MCF 10A (cell line): ENCODE results near the gene CIP2A. TPM values are rescaled to one million over a fixed set of nuclear protein-coding genes. Genes with fewer than 3 reads are reported as not detected.

Experiments
- BruUV-seq: library from RNA; stranded (reverse); fragments of 400-500 nt; replicated peaks from 2 replicates; lab custom pipeline; 2021; lab: Mats Ljungman, UMichigan
- CTCF ChIA-PET: fragments of 300-600 bp; sonication (Branson Sonifier 250); formaldehyde crosslinking; extraction: SDS; loops from one replicate; lab custom pipeline; 2021; ENCODE audit warnings: antibody characterized with exemption, inconsistent platforms; lab: Yijun Ruan, JAX
- POLR2A ChIA-PET: fragments of 300-600, 350-650 bp; sonication (Branson Sonifier 250); formaldehyde crosslinking; extraction: SDS; loops from one replicate; lab custom pipeline; 2020; ENCODE audit warnings: antibody characterized with exemption, inconsistent platforms; lab: Yijun Ruan, JAX
- DNase-seq: peaks from one replicate; pipeline ENCODE4 v3.0.0-alpha.2; 2018; ENCODE audit not compliant: unreplicated experiment
- H3K27ac Mint-ChIP-seq: one replicate; pipeline ENCODE4 v1.8.0; 2022; ENCODE audit warnings: mild to moderate bottlenecking, low read depth, mixed read lengths; ENCODE audit not compliant: unreplicated experiment
- H3K27me3 Mint-ChIP-seq: one replicate; pipeline ENCODE4 v1.8.0; 2022; ENCODE audit warnings: mixed read lengths; ENCODE audit not compliant: insufficient read depth, unreplicated experiment
- H3K36me3 Mint-ChIP-seq: one replicate; pipeline ENCODE4 v1.8.0; 2022; ENCODE audit warnings: mild to moderate bottlenecking, moderate library complexity, mixed read lengths; ENCODE audit not compliant: insufficient read depth, unreplicated experiment
- H3K4me1 Mint-ChIP-seq: one replicate; pipeline ENCODE4 v1.8.0; 2022; ENCODE audit warnings: mixed read lengths; ENCODE audit not compliant: insufficient read depth, unreplicated experiment
- H3K4me3 Mint-ChIP-seq: one replicate; pipeline ENCODE4 v1.8.0; 2022; ENCODE audit warnings: mild to moderate bottlenecking, moderate library complexity, mixed read lengths; ENCODE audit not compliant: unreplicated experiment
- H3K9me3 Mint-ChIP-seq: one replicate; pipeline ENCODE4 v1.8.0; 2022; ENCODE audit warnings: mixed read lengths; ENCODE audit not compliant: unreplicated experiment
- intact Hi-C: fragments of 100-400 bp; cut with micrococcal nuclease; formaldehyde crosslinking; loops from 2 replicates; pipeline ENCODE4 v1.14.1; 2022
- total RNA-seq: library from RNA; stranded (reverse); gene quantifications from 2 replicates; pipeline ENCODE4 v1.2.3, GENCODE V29; 2022
- TF ChIP-seq, protein P1 (sequence below): fragments of 200-600 bp; IDR thresholded peaks from one replicate; pipeline ENCODE4 v1.8.0; 2022; ENCODE audit warnings: antibody characterized with exemption, mild to moderate bottlenecking; ENCODE audit not compliant: unreplicated experiment

CIP2A gene
- total RNA-seq, 1 experiment from 2014 or later = 23.9 TPM

DNA sequence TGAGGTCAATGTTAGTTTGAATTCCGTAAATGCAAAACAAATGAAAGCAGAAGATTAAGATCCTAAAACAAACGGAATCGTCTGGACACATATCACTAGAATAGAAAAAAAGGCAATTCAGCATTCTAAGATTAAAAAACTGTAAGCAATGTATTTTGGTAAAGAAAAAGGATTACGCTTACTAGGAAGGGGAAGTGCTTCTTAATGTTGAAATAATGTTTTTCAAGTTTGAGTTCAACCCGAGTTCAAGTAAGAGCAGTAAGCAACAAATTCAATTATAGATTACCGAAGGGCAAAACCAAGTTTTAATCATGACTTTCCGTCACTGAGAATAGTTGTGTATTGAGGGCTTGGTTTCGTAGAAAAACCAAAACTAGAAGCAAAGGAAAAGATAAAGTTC is 637 bp downstream of the CIP2A start:
- no TSS peak for BruUV-seq
- TF ChIP-seq, protein P1, sequence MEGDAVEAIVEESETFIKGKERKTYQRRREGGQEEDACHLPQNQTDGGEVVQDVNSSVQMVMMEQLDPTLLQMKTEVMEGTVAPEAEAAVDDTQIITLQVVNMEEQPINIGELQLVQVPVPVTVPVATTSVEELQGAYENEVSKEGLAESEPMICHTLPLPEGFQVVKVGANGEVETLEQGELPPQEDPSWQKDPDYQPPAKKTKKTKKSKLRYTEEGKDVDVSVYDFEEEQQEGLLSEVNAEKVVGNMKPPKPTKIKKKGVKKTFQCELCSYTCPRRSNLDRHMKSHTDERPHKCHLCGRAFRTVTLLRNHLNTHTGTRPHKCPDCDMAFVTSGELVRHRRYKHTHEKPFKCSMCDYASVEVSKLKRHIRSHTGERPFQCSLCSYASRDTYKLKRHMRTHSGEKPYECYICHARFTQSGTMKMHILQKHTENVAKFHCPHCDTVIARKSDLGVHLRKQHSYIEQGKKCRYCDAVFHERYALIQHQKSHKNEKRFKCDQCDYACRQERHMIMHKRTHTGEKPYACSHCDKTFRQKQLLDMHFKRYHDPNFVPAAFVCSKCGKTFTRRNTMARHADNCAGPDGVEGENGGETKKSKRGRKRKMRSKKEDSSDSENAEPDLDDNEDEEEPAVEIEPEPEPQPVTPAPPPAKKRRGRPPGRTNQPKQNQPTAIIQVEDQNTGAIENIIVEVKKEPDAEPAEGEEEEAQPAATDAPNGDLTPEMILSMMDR = no peak
- Mint-ChIP-seq H3K9me3 (no peaks in the 10 kb centered on the region), H3K4me1 (peaks cover 47% of the 10 kb centered on the region), H3K27ac (peak overlapping the region; percentile 100), H3K36me3 (no peaks in the 10 kb centered on the region), H3K27me3 (no peaks in the 10 kb centered on the region), H3K4me3 (peak overlapping the region; percentile 98)
- DNase-seq = no peak
- ChIA-PET POLR2A (interaction anchor here (0.6 to 3.2 kb wide), 8 partner anchors 7 to 111 kb away, joined by 4 to 20 read pairs (median 5); no protein-coding TSS in a partner anchor), CTCF (interaction anchor here (0.9 to 3.5 kb wide), 4 partner anchors 22 to 102 kb away, joined by 3 to 15 read pairs (median 4); no protein-coding TSS in a partner anchor)
- intact Hi-C loops = no loop called here

DNA sequence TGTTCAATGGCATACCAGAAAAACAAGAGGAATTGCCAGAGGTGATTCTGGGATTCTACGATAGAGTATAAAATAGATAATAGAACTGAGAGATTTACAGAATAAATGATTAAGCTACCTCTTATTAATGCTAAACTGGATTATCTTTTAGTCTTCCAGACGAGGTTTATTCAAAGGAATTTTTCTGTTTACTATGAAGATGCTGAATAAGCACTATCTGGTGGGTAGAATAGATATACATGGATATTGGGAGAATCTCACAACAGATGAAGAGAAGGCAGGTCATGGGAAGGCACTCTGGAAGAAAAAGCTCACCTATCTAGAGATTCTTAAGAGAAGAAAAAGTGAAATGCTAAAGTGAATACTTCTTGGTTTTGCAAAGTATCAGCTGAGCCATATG is 11.2 kb downstream of the CIP2A start:
- TF ChIP-seq, protein P1 = no peak
- H3K4me1 Mint-ChIP-seq = peaks cover 7% of the 10 kb centered on the region
- no peak overlapping the region for H3K27ac Mint-ChIP-seq
- H3K9me3 Mint-ChIP-seq = peaks cover 7% of the 10 kb centered on the region
- intact Hi-C loops = no loop called here
- H3K27me3 Mint-ChIP-seq = no peaks in the 10 kb centered on the region
- POLR2A ChIA-PET = interaction anchor here (3.5 kb wide), 1 partner anchor 11 kb away, joined by 17 read pairs; the partner anchor contains the start of genes CIP2A and DZIP3
- H3K4me3 Mint-ChIP-seq = no peak overlapping the region
- no TSS peak for BruUV-seq
- CTCF ChIA-PET = interaction anchor here (0.6 to 0.9 kb wide), 3 partner anchors 9 to 337 kb away, joined by 4 to 6 read pairs (median 5); no protein-coding TSS in a partner anchor
- no peak for DNase-seq
- peaks cover 33% of the 10 kb centered on the region for H3K36me3 Mint-ChIP-seq

DNA sequence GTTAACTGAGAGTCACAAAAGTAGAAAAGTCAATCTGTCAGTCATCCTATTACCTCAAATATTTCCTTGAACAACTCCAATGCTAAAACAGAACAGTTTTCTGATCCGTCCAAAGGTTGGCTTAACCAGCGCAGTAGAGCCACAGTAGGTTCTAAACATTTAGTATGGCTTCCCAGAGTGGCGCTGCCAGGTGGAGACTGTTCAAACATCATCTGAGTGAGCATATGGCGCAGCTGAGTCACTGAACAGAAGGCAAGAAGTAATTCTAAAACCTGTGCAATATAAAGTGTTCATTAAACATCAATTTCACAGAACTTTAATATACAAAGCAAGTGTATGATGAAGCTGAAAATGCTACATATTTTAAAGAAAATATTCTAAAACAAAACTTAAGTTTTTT is 19.9 kb downstream of the CIP2A start:
- H3K4me1 Mint-ChIP-seq = peaks cover 6% of the 10 kb centered on the region
- intact Hi-C loops = no loop called here

DNA sequence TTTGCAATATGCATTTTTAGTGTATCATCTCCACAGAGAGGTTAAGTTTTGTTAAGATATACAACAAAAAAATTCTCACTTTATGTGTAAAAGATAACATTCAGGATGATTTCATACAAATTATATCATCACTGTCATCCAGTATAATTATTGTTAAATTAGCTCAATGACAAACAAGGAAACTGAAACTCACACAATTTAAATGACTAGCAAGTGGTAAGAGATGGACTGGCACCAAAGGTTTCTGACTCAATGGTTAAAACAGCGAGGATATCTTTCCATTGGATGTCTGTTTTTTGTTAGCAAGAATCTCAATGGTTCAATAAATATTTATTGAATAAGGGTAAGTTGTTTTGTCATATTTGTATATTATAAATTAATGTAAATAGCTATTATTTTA is 22.6 kb downstream of the CIP2A start:
- BruUV-seq = no TSS peak
- H3K4me1 Mint-ChIP-seq = peaks cover 6% of the 10 kb centered on the region
- CTCF ChIA-PET = interaction anchor here (0.6 to 0.9 kb wide), 4 partner anchors 23 to 504 kb away, joined by 3 to 4 read pairs (median 4); partner anchors contain the start of genes CIP2A and DZIP3
- no peak overlapping the region for H3K27ac Mint-ChIP-seq
- no peaks in the 10 kb centered on the region for H3K9me3 Mint-ChIP-seq
- DNase-seq = no peak
- H3K4me3 Mint-ChIP-seq = no peak overlapping the region
- intact Hi-C loops = no loop called here
- TF ChIP-seq, protein P1 = no peak
- no peaks in the 10 kb centered on the region for H3K27me3 Mint-ChIP-seq
- POLR2A ChIA-PET = interaction anchor here (1.3 kb wide), 1 partner anchor 21 kb away, joined by 3 read pairs; no protein-coding TSS in a partner anchor
- H3K36me3 Mint-ChIP-seq = peaks cover 6% of the 10 kb centered on the region

More for the DNA sequence above, 19.9 kb downstream of the CIP2A start:
- Mint-ChIP-seq H3K4me3 (no peak overlapping the region), H3K27ac (no peak overlapping the region), H3K9me3 (peaks cover 7% of the 10 kb centered on the region), H3K36me3 (peaks cover 19% of the 10 kb centered on the region), H3K27me3 (no peaks in the 10 kb centered on the region)
- POLR2A ChIA-PET = no interaction called here
- DNase-seq = no peak
- CTCF ChIA-PET = no interaction called here
- BruUV-seq = no TSS peak
- TF ChIP-seq, protein P1 = no peak
